Loucy (cell line): ENCODE measurements around the gene HELT.

Source experiments
- H2AFZ ChIP-seq: fragments of 200-600 bp; sonication (generic); 2 replicates; pipeline ENCODE4 v1.6.0; 2016; ENCODE audit warnings: antibody characterized with exemption, mild to moderate bottlenecking, low read length, moderate library complexity
- H3F3A ChIP-seq: fragments of 200-600 bp; 2 replicates; pipeline ENCODE4 v1.6.0; 2016; ENCODE audit warnings: antibody characterized with exemption, low read depth, mild to moderate bottlenecking
- H3K27me3 ChIP-seq: fragments of 200-600 bp; sonication (generic); 2 replicates; pipeline ENCODE4 v1.6.1; 2014; ENCODE audit warnings: low read length, mild to moderate bottlenecking; ENCODE audit not compliant: insufficient read depth, poor library complexity, severe bottlenecking
- H3K36me3 ChIP-seq: fragments of 200-600 bp; sonication (generic); 2 replicates; pipeline ENCODE4 v1.6.1; 2016; ENCODE audit warnings: low read length; ENCODE audit not compliant: insufficient read depth
- H3K4me1 ChIP-seq: fragments of 200-600 bp; sonication (generic); 2 replicates; pipeline ENCODE4 v1.5.1; 2014; ENCODE audit warnings: low read length, mild to moderate bottlenecking; ENCODE audit not compliant: insufficient read depth, poor library complexity, severe bottlenecking
- H3K4me2 ChIP-seq: fragments of 200-600 bp; sonication (generic); 2 replicates; pipeline ENCODE4 v1.6.0; 2014; ENCODE audit warnings: antibody characterized with exemption, low read length, low read depth, mild to moderate bottlenecking; ENCODE audit not compliant: poor library complexity, severe bottlenecking
- H3K4me3 ChIP-seq: fragments of 200-600 bp; sonication (generic); 2 replicates; pipeline ENCODE4 v1.5.1; 2014; ENCODE audit warnings: low read length, mild to moderate bottlenecking, mixed read lengths; ENCODE audit not compliant: poor library complexity, severe bottlenecking
- H3K79me2 ChIP-seq: fragments of 200-600 bp; sonication (generic); 2 replicates; pipeline ENCODE4 v1.6.1; 2014; ENCODE audit warnings: low read length; ENCODE audit not compliant: insufficient read depth
- H3K9ac ChIP-seq: fragments of 200-600 bp; sonication (generic); 2 replicates; pipeline ENCODE4 v1.6.0; 2014; ENCODE audit warnings: mild to moderate bottlenecking, low read depth, low read length, moderate library complexity; ENCODE audit not compliant: poor library complexity, severe bottlenecking
- H3K9me2 ChIP-seq: fragments of 200-600 bp; sonication (generic); replicated peaks from 2 replicates; pipeline ENCODE4 v1.6.1; 2016; ENCODE audit warnings: low read depth, low read length, mixed read lengths
- H3K9me3 ChIP-seq: fragments of 200-600 bp; sonication (generic); 2 replicates; pipeline ENCODE4 v1.6.1; 2014; ENCODE audit warnings: mild to moderate bottlenecking, antibody characterized with exemption, low read length, low read depth; ENCODE audit not compliant: insufficient read depth
- H4K20me1 ChIP-seq: fragments of 200-600 bp; sonication (generic); 2 replicates; pipeline ENCODE4 v1.6.0; 2014; ENCODE audit warnings: antibody characterized with exemption, low read length, mild to moderate bottlenecking; ENCODE audit not compliant: insufficient read depth, poor library complexity, severe bottlenecking
- EZH2phosphoT487 ChIP-seq: fragments of 200-600 bp; IDR thresholded peaks from 2 replicates; pipeline ENCODE4 v1.6.1; 2018; ENCODE audit warnings: antibody characterized with exemption, mild to moderate bottlenecking, moderate library complexity, borderline replicate concordance
- TF ChIP-seq, protein P1 (sequence below): fragments of 200-600 bp; sonication (generic); conservative IDR thresholded peaks from 2 replicates; pipeline ENCODE4 v1.5.1; 2014; ENCODE audit warnings: mild to moderate bottlenecking, antibody characterized with exemption, low read length

Gene HELT

DNA sequence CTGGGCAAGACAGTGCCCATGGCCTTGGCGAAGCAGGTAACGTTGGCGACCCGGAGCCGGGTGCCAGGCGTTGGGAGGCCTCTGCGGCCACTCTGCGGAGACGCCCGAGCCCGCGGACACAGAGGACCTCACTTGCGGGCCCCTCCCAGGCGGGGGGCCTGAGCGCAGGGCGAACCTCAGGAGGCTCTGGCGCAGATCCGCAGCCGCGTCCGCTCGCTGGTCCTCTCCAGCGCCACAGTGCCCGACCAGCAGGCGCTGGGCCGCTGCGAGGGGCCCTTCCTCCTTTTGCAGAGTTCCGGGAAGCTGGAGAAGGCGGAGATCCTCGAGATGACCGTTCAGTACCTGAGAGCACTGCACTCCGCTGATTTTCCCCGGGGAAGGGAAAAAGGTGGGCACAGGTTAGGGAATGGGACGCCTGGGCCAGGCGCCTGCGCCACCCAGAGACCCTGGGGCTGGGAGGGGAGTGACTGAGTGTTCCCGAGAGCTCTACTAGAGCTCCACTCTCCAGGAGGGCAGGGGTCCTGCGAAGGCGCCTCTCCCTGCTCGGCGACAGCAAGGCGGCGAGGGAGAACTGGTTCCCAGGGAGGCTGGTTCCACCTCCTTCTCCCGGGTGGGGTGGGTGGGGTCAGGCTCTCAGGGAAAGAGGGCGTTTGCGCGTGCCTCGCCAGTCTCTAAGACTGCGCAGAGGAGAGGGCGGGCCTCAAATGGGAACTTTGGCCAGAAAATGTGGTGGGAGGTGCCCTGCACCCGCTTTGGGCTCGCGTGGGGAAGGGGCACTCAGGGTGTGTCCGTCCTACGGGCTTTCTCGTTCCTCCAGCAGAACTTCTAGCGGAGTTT is 1.4 kb downstream of the HELT start:
- TF ChIP-seq, protein P1, sequence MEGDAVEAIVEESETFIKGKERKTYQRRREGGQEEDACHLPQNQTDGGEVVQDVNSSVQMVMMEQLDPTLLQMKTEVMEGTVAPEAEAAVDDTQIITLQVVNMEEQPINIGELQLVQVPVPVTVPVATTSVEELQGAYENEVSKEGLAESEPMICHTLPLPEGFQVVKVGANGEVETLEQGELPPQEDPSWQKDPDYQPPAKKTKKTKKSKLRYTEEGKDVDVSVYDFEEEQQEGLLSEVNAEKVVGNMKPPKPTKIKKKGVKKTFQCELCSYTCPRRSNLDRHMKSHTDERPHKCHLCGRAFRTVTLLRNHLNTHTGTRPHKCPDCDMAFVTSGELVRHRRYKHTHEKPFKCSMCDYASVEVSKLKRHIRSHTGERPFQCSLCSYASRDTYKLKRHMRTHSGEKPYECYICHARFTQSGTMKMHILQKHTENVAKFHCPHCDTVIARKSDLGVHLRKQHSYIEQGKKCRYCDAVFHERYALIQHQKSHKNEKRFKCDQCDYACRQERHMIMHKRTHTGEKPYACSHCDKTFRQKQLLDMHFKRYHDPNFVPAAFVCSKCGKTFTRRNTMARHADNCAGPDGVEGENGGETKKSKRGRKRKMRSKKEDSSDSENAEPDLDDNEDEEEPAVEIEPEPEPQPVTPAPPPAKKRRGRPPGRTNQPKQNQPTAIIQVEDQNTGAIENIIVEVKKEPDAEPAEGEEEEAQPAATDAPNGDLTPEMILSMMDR, result no peak
- TF ChIP-seq EZH2phosphoT487, result no peak
- Histone ChIP-seq H3K9ac (no peak overlapping the region), H3K4me1 (no peaks in the 10 kb centered on the region), H3K9me2 (no peaks in the 10 kb centered on the region), H3K4me2 (no peak overlapping the region), H3K79me2 (no peaks in the 10 kb centered on the region), H2AFZ (no peak overlapping the region), H4K20me1 (no peaks in the 10 kb centered on the region), H3K4me3 (no peak overlapping the region), H3K9me3 (no peaks in the 10 kb centered on the region), H3K36me3 (no peaks in the 10 kb centered on the region), H3F3A (no peaks in the 10 kb centered on the region), H3K27me3 (no peaks in the 10 kb centered on the region)

DNA sequence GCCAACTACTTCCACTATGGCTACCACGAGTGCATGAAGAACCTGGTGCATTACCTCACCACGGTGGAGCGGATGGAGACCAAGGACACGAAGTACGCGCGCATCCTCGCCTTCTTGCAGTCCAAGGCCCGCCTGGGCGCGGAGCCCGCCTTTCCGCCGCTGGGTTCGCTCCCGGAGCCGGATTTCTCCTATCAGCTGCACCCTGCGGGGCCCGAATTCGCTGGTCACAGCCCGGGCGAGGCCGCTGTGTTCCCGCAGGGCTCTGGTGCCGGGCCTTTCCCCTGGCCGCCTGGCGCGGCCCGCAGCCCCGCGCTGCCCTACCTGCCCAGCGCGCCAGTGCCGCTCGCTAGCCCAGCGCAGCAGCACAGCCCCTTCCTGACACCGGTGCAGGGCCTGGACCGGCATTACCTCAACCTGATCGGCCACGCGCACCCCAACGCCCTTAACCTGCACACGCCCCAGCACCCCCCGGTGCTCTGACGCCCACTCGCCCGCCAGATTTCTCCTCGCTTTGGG is 2.1 kb downstream of the HELT start:
- no peak overlapping the region for H3K4me3 ChIP-seq
- TF ChIP-seq EZH2phosphoT487, result no peak
- TF ChIP-seq, protein P1, result no peak

DNA sequence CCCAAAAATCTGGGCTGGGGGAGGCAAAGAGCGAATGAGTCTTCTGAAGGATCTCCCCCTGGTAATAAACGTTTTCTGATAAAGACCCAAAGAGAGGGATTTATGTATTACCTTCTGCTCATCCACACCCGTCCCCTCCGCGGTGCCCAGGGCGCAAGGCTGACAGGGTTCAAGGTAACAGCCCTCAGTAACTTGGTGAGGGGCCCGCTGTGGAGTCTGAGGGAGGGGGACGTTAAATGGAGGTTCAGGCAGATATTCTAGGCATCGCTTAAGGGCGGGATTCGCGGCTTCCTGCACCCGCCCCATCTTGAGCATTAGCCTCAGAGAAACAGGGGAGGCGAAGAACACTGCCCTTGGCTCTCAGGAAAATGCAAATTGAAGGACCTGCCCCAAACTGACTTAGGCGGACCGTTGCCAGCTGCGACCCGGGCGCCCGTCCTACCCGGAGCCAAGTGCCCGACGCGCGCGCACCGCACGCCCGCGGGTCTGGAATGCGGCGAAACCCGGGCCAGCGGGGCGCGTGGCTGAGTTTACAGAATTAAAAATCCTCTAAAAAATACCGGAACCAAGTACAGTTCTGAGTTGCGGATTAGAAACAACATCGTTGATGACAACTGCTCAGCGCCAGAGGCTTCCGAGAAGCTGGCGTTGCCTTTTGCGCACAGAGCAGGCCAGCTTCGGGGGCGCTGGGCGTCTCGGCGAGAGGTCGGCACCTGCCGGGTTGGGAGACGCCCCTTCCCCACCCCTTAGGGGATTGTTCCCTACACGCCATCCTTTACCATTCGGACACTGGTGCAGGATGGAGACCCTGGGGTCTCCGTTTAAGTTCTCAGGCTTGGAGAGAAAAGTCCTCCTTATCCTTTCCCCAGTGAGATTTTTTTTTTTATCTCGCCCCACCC is 2.8 kb downstream of the HELT start:
- no peak overlapping the region for H3K4me2 ChIP-seq
- H3K36me3 ChIP-seq, result no peaks in the 10 kb centered on the region
- H2AFZ ChIP-seq, result no peak overlapping the region
- no peaks in the 10 kb centered on the region for H3K27me3 ChIP-seq
- no peak overlapping the region for H3K4me3 ChIP-seq
- H3F3A ChIP-seq, result no peaks in the 10 kb centered on the region
- no peaks in the 10 kb centered on the region for H3K9me2 ChIP-seq
- TF ChIP-seq, protein P1, result no peak
- no peak for TF ChIP-seq EZH2phosphoT487
- no peaks in the 10 kb centered on the region for H3K4me1 ChIP-seq
- H3K79me2 ChIP-seq, result no peaks in the 10 kb centered on the region
- no peaks in the 10 kb centered on the region for H3K9me3 ChIP-seq
- no peak overlapping the region for H3K9ac ChIP-seq
- no peaks in the 10 kb centered on the region for H4K20me1 ChIP-seq

More for the DNA sequence above, 2.1 kb downstream of the HELT start:
- no peak overlapping the region for H3K4me2 ChIP-seq
- H3K36me3 ChIP-seq, result no peaks in the 10 kb centered on the region
- H3K9ac ChIP-seq, result no peak overlapping the region
- H3K79me2 ChIP-seq, result no peaks in the 10 kb centered on the region
- H4K20me1 ChIP-seq, result no peaks in the 10 kb centered on the region
- no peaks in the 10 kb centered on the region for H3K4me1 ChIP-seq
- no peaks in the 10 kb centered on the region for H3K9me3 ChIP-seq
- no peaks in the 10 kb centered on the region for H3F3A ChIP-seq
- no peaks in the 10 kb centered on the region for H3K9me2 ChIP-seq
- H3K27me3 ChIP-seq, result no peaks in the 10 kb centered on the region
- no peak overlapping the region for H2AFZ ChIP-seq
